GM19438 (cell line): Measurements from ENCODE around the gene ZNF148.
A peak's percentile ranks its signal among the peaks of the same experiment; 100 is the strongest.
"Not testable (repeated sequence)": the region's sequence is repeated elsewhere in the genome, so short reads cannot be mapped to it uniquely, and the experiment has no call there.

Source experiments
- ATAC-seq: cut with Tn5 transposase; IDR thresholded peaks from one replicate; pipeline ENCODE4 v1.9.1; 2021; ENCODE audit warnings: low read depth; ENCODE audit not compliant: unreplicated experiment

ZNF148 gene

DNA sequence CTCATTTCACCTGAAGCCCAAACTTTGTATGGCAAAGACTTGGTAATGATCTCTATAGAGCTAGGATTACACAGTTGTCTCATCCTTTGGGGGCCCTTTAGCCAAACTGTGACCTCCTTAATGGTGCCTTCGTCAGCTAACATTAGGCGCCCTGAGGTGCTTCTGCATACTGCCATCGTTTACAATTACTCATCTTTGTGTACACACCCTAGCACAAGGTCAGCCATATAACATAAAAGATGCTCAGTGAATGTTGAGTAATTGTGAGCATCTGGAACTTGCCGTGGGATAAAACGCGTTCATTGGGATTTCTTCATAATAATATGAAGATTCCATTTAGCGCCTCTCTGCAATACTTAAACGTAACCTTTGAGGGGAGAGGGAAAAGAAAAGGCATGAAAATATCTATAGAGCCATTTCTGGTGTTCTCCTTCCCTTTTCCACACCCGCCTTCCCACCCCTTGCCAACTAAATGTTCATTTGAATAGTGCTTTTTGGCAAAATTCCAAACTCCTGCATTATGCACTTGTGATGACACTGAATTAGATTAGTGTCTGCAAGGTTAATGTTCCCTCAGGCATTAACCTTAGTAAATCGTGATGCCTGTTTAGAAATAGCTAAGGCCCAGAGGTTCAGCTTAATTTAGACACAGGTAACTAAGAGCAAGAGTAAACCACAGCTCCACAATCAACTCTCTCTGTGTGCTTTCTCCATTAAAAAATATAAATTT, 990 bp upstream of the ZNF148 start:
- no peak for ATAC-seq

- no peak for ATAC-seq
Observed at GRCh38 chr3:125374501-125374995, 577 bp downstream of the ZNF148 start.

DNA sequence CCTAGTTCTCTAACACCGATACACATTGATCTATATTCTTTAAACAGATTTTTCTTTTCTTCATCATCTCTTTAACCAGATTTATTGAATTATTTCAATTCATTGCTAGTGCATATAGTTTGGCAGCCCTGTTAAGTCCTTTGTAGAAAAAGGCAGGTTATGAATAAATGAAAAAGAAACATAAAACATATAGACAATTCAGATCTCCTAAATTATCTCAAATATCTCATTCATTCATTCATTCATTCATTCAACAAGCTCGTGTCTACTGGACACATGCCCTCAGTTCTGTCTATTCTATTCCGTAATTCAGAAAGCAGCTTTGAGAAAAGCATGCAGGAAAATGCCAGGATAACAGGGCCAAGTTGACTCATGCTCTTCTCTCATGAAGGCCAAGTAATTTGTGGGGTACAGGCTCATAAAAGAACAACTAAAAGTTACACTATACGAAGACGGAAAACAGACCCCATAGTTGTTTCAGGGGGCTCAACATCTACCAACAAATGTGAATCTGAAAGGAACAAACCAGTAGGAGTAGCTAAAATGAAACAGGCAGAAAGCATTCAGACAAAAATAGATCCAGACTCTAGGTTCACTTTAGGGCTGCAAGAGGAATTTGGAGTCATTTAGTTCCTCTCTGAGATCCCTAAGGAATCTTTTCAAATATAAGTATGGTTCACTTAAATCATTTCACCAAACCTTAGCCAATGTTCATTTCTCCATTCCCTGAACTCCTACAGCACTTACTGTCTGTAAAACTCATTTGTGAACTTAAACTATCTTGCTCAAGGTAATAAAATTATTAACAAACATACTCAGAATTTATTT, 7.5 kb downstream of the ZNF148 start:
- no peak for ATAC-seq

- no peak for ATAC-seq
Observed at GRCh38 chr3:125366132-125366531, 9.0 kb downstream of the ZNF148 start.

DNA sequence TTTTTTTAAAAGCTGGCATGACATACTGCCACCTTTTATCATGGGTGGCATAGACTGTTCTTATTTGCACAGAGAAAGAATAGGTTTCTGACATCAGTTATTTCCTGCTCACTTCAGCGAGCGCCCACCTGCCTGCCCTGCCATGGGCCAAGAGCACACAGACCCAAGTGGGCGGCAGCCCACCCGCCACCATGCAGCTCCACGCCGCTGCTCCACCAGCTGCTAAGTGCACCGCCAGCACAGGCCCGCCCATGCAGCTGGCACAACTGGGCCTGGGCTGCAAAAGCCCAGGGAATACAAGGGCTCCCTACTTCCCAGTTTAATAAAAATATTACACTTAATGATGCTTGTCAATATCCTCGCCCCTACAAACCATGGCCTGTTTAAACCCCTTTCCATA, 15.4 kb downstream of the ZNF148 start:
- no peak for ATAC-seq

- no peak for ATAC-seq
Observed at GRCh38 chr3:125358923-125359322, 16.2 kb downstream of the ZNF148 start.

DNA sequence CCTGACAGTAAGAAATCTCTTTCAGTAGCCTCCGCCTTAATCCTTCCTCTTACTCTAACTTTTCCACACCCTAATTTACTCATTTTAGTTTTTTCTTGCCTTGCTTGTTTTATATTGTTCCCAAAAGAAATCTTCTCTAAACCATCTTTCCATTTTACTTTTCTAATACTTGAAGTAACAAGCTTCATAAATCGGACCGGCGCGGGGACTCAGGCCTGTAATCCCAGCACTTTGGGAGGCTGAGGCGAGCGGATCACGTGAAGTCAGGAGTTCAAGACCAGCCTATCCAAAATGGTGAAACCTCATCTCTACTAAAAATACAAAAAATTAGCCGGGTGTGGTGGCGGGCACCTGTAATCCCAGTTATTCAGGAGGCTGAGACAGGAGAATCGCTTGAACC, 17.3 kb downstream of the ZNF148 start:
- no peak for ATAC-seq

DNA sequence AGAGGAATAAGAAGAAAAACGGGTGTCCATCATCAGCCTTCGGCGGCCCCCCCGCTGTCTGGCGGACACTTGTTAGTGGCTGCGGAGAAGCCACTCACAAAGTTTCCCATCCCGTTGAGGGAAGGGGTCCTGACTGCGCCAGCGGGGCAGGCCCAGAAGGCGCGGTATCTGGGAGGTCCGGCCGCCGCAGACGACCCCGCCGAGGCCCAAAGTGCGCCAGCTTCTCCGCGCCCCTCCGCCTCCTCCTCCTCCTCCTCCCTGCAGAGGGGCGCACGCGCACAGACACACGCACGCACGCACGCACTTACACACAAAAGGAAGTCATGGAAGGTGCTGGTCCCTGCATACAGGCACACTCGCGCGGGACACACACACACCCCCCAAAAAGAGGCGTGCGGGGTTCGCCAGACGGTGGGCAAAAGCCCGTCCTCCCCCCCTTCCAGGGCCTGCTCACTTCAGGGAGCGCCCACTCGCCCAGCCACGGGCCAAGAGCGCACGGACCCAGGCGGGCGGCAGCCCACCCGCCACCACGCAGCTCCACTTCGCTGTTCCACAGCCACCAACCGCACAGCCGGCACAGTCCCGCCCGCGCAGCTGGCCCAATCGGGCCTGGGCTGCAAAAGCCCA, 18.0 kb downstream of the ZNF148 start:
- peak; percentile 78 for ATAC-seq

DNA sequence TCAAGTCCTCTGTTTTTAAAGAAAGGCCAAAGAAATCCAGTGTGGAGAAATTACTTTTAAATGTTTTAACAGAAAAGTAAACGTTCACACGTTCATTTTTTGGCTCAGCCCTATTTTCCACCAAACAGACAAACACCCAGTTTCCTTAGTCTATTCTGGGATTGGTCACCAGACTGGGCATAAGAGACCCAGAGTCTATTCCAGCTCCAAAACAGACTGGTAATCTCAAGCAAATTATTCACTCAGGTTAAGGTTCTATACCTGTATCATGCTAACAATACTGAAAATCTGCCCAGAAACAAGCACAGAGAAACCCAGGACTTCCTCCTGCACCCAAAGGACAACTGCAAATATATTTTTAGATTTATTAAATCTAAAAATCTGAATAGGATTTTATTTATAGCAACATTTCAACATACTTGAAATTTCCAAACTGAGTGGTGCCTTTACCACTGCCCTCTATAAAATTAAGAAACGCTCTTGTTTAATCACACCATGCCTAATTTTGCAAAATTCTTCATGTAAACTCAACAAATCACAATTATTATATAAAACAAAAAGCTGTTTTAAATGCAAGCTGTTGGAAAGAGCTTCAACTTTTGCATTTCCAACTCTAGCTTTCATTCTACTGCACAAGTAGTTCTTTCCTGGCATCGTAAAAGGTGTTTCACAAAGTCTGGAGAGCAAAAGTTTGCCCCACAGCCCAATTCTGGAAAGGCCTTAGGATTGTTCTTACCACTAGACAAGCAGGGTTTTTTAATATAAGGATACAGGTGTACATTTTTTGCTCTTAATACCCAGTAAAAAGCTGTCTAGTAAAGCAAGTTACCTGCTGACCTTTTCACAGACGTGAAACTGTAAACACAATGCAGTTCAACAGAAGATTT, 18.7 kb downstream of the ZNF148 start:
- no peak for ATAC-seq

GRCh38 chr3:125353659-125354058, 21.5 kb downstream of the ZNF148 start:
- ATAC-seq, result no peak

GRCh38 chr3:125353128-125353527, 22.0 kb downstream of the ZNF148 start:
- no peak for ATAC-seq

DNA sequence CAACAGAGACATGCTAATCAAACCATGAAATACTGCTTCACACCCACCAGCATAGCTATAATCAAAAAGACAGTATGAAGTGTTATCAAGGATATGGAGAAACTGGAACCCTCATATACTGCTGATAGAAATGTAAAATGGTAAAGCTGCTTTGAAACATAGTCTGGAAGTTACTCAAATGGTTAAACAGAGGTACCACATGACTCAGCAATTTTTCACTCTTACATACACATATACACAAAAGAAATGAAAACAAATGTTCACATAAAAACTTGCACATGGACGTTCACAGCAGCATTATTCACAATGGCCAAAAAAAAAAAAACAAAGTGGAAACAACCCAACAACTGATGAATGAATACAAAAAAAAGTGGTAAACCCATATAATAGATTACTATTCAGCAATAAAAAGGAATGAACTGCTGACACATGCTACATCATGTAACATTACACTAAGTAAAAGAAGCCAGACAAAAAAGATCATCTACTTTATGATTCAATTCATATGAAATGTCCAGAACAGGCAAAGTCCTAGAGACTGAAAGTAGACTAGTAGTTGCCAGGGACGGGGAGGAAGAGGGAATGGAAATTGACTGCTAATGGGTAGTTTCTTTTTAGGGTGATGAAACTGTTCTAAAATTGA, 23.2 kb downstream of the ZNF148 start:
- no peak for ATAC-seq

DNA sequence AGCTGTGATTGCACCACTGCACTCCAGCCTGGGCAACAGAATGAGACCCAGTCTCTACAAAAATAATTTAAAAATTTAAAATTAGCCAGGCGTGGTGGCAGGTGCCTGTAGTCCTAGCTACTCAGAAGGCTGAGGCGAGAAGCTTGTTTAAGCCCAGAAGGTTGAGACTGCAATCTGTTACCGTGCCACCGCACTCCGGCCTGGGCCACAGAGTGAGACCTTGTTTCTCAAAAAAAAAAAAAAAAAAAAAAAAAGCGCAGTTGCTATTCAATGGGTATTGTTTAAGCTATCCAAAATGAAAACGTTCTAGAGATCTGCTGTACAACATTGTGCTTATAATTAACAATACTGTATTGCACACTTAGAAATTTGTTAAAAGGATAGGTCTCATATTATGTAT, 24.0 kb downstream of the ZNF148 start:
- no peak for ATAC-seq

- ATAC-seq, result no peak
Observed at GRCh38 chr3:125350597-125350996, 24.5 kb downstream of the ZNF148 start.

DNA sequence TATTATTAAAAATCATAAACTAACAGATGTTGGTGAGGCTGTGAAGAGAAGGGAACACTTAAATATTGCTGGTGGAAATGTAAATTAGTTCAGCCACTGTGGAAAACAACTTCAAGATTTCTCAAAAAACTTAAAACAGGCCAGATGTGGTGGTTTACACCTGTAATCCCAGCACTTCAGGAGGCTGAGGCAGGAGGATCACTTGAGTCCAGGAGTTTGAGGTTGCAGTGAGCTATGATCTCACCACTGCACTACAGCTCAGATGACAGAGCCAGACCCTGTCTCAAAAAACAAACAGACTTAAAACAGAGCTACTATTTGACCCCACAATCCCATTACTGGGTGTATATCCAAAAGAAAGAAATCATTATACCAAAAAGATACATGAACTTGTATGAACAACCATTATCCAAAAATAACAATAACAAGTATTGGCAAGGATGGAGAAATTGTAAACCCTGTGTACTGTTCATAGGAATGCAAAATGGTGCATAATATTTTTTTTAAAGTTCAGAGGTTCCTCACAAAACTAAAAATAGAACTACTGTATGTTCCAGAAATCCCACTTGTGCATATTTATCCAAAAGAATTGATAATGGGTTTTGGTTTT, 25.5 kb downstream of the ZNF148 start:
- no peak for ATAC-seq

DNA sequence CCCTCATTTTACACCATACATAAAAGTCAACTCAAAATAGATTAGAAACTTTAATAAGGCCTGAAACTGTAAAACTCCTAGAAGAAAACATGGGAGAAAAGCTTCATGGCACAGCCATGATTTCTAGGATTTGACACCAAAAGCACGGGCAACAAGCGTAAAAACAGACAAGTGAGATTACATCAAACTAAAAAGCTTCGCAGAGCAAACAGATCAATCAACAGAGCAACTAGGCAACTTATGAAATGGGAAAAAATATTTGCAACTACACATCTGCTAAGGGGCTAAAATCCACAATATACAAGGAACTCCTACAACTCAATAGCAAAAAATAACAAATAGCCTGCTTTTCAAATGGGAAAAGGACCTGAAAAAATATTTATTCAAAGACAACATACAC, 26.1 kb downstream of the ZNF148 start:
- no peak for ATAC-seq

- not testable (repeated sequence) for ATAC-seq
Observed at GRCh38 chr3:125343367-125343766, 31.8 kb downstream of the ZNF148 start.

DNA sequence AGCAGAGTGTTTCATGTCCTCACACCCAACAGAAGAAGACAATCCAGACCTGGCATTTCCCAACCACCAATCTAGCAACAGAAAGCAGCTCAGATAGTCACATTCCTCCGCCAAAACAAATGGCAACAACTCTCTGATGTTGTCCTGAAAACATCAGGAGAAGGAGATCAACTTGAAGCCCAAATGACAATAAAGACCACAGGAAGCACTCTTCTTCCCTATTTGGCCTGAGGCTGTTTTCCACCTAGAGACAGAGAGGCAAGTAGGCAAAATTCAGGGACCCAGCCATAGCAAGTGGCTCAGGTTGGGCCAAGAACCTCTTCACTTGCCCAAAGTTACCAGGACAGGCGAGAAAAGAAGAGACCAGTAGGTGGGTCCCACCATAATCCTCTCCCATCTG, 35.0 kb downstream of the ZNF148 start:
- ATAC-seq, result no peak

GRCh38 chr3:125337506-125337905, 37.6 kb downstream of the ZNF148 start:
- no peak for ATAC-seq
